ENCODE results near the gene TMEM185B. TPM values are rescaled to one million over a fixed set of nuclear protein-coding genes. Genes with fewer than 3 reads are reported as not detected.

TMEM185B gene
- total and polyA plus RNA-seq, 10 of the 15 experiments (the other 5 are each of a cell fraction or from before 2014, with no cell fraction given): 2.4 to 20.9 (median 14.5) TPM

- in situ Hi-C loops (cut with MboI) (no loop called here), intact Hi-C loops (cut with micrococcal nuclease; ENCODE audit: unreplicated experiment) (no loop called here)
- no peaks in the 10 kb centered on the region for H4K20me1 ChIP-seq (ENCODE audit: control insufficient read depth, insufficient read depth)
- BruUV-seq (replicated peaks): no TSS peak
- TF ChIP-seq CHD2 (IDR thresholded peaks at IDR 0.05; ENCODE audit: borderline replicate concordance, low read depth, low read length) (no peak), SIN3A (IDR thresholded peaks at IDR 0.05; ENCODE audit: low read depth, low read length) (no peak), ZBTB4 (CRISPR knock-in tag; IDR thresholded peaks at IDR 0.05) (no peak), MXI1 (IDR thresholded peaks at IDR 0.05; ENCODE audit: low read depth, low read length) (no peak), ZNF207 (IDR thresholded peaks at IDR 0.05; ENCODE audit: borderline replicate concordance) (no peak)
- no peak overlapping the region for H3K27ac ChIP-seq (ENCODE audit: control insufficient read depth, insufficient read depth)
- H3K4me1 ChIP-seq (ENCODE audit: control insufficient read depth, insufficient read depth, low read length): peaks cover 17% of the 10 kb centered on the region
- ChIA-PET POLR2A (interaction anchor here (0.8 to 1.6 kb wide), 3 partner anchors 10 to 40 kb away, joined by 3 to 5 read pairs (median 4); partner anchors contain the start of genes RALB and TMEM185B), SMC1A (ENCODE audit: uncharacterized antibody, unreplicated experiment) (interaction anchor here (1.2 kb wide), 1 partner anchor 12 kb away, joined by 3 read pairs; no protein-coding TSS in a partner anchor), CTCF (interaction anchor here (1.0 kb wide), 1 partner anchor 49 kb away, joined by 3 read pairs; no protein-coding TSS in a partner anchor), RAD21 (ENCODE audit: unreplicated experiment) (interaction anchor here (0.9 to 1.0 kb wide), 2 partner anchors 11 to 30 kb away, joined by 3 read pairs; partner anchors contain the start of gene RALB)
- WGBS (ENCODE audit: insufficient coverage, insufficient replicate concordance, low lambda C conversion rate, missing lambda C conversion rate): 86% methylated on average over 10 of the region's 10 CpGs
- no peak overlapping the region for H3K4me2 ChIP-seq (ENCODE audit: control insufficient read depth, insufficient read depth)
- no peaks in the 10 kb centered on the region for H3K27me3 ChIP-seq (replicated peaks in 1 of 2; ENCODE audit: control insufficient read depth in 2 of 2, insufficient read depth in 2 of 2, low read length in 1 of 2)
- no peak for ATAC-seq
- H3K4me3 ChIP-seq: no peak overlapping the region
- no peak overlapping the region for H2AFZ ChIP-seq (ENCODE audit: control insufficient read depth, low read depth, low read length)
- H3K9me3 ChIP-seq (replicated peaks; ENCODE audit: control insufficient read depth, insufficient read depth, low read length): peaks cover 3% of the 10 kb centered on the region; the same call in 2 of the 3 replicates
- no peaks in the 10 kb centered on the region for H3K36me3 ChIP-seq (ENCODE audit: control insufficient read depth in 2 of 2, insufficient read depth in 2 of 2, low read length in 1 of 2)
- no peak for FAIRE-seq
- DNase-seq (ENCODE audit: low read depth, low spot score): no peak
- H3K9ac ChIP-seq (ENCODE audit: control insufficient read depth, insufficient read depth, low read length): no peak overlapping the region
- H3K79me2 ChIP-seq (ENCODE audit: control insufficient read depth, insufficient read depth, low read length): peaks cover 29% of the 10 kb centered on the region
Measured at GRCh38 chr2:120262761-120263428, 39.7 kb upstream of the TMEM185B start.

Measured in GM12878 (cell line).